ENCODE results near the gene GBE1.
"Not testable (repeated sequence)": the region's sequence is repeated elsewhere in the genome, so short reads cannot be mapped to it uniquely, and the experiment has no call there.

GBE1 gene

GRCh38 chr3:81760924-81761903 is at the start of gene GBE1:
GBE1 (minus strand) TSS chr3:81761645; CDS start chr3:81761517, 128 bp downstream.
- peak; percentile 75 to 79 (median 77) for DNase-seq (ENCODE audit: low read depth in 3 of 3)

- DNase-seq (ENCODE audit: low read depth in 3 of 3): no peak
Measured at GRCh38 chr3:81808900-81809299, 47.5 kb upstream of the GBE1 start.

- DNase-seq (ENCODE audit: low read depth in 3 of 3): no peak
Measured at GRCh38 chr3:81799403-81799802, 38.0 kb upstream of the GBE1 start.

- no peak for DNase-seq (ENCODE audit: low read depth in 3 of 3)
Measured at GRCh38 chr3:81793410-81793809, 32.0 kb upstream of the GBE1 start.

GRCh38 chr3:81790117-81790516 is 28.7 kb upstream of the GBE1 start:
- no peak for DNase-seq (ENCODE audit: low read depth in 3 of 3)

- no peak for DNase-seq (ENCODE audit: low read depth in 3 of 3)
Measured at GRCh38 chr3:81789691-81790090, 28.2 kb upstream of the GBE1 start.

GRCh38 chr3:81788610-81789009 is 27.2 kb upstream of the GBE1 start:
- no peak for DNase-seq (ENCODE audit: low read depth in 3 of 3)

GRCh38 chr3:81788044-81788443 is 26.6 kb upstream of the GBE1 start:
- no peak for DNase-seq (ENCODE audit: low read depth in 3 of 3)

GRCh38 chr3:81782585-81782984 is 21.1 kb upstream of the GBE1 start:
- DNase-seq (ENCODE audit: low read depth in 3 of 3): no peak

GRCh38 chr3:81778678-81779182 is 17.3 kb upstream of the GBE1 start:
- no peak for DNase-seq (ENCODE audit: low read depth in 3 of 3)

GRCh38 chr3:81776643-81777042 is 15.2 kb upstream of the GBE1 start:
- no peak for DNase-seq (ENCODE audit: low read depth in 3 of 3)

GRCh38 chr3:81770710-81771109 is 9.3 kb upstream of the GBE1 start:
- no peak for DNase-seq (ENCODE audit: low read depth in 3 of 3)

GRCh38 chr3:81769299-81769698 is 7.9 kb upstream of the GBE1 start:
- DNase-seq (ENCODE audit: low read depth in 3 of 3): no peak

GRCh38 chr3:81767250-81767859 is 5.9 kb upstream of the GBE1 start:
- not testable (repeated sequence) for DNase-seq (ENCODE audit: low read depth in 3 of 3)

- no peak for DNase-seq (ENCODE audit: low read depth in 3 of 3)
Measured at GRCh38 chr3:81765400-81765799, 4.0 kb upstream of the GBE1 start.

- DNase-seq (ENCODE audit: low read depth in 3 of 3): no peak
Measured at GRCh38 chr3:81764665-81765064, 3.2 kb upstream of the GBE1 start.

GRCh38 chr3:81764002-81764401 is 2.6 kb upstream of the GBE1 start:
- no peak for DNase-seq (ENCODE audit: low read depth in 3 of 3)

GRCh38 chr3:81763001-81763400 is 1.6 kb upstream of the GBE1 start:
- no peak for DNase-seq (ENCODE audit: low read depth in 3 of 3)

- no peak for DNase-seq (ENCODE audit: low read depth in 3 of 3)
Measured at GRCh38 chr3:81761904-81762580, 597 bp upstream of the GBE1 start.

GRCh38 chr3:81760215-81760614 is 1.2 kb downstream of the GBE1 start:
- no peak for DNase-seq (ENCODE audit: low read depth in 3 of 3)

GRCh38 chr3:81758771-81759170 is 2.7 kb downstream of the GBE1 start:
- DNase-seq (ENCODE audit: low read depth in 3 of 3): not testable (repeated sequence)

- DNase-seq (ENCODE audit: low read depth in 3 of 3): no peak
Measured at GRCh38 chr3:81758275-81758674, 3.2 kb downstream of the GBE1 start.

Measured in stimulated activated CD4-positive, alpha-beta T cell treated with anti-CD3 and anti-CD28 coated beads, TNF-alpha, amount 100 ng/mL, for 4 hours (primary cell).